CMK (cell line): ENCODE results near the gene SNED1.

Source experiments
- DNase-seq: peaks from one replicate; pipeline ENCODE4 v3.0.0-alpha.2; 2010; ENCODE audit warnings: low read depth

The SNED1 gene

DNA sequence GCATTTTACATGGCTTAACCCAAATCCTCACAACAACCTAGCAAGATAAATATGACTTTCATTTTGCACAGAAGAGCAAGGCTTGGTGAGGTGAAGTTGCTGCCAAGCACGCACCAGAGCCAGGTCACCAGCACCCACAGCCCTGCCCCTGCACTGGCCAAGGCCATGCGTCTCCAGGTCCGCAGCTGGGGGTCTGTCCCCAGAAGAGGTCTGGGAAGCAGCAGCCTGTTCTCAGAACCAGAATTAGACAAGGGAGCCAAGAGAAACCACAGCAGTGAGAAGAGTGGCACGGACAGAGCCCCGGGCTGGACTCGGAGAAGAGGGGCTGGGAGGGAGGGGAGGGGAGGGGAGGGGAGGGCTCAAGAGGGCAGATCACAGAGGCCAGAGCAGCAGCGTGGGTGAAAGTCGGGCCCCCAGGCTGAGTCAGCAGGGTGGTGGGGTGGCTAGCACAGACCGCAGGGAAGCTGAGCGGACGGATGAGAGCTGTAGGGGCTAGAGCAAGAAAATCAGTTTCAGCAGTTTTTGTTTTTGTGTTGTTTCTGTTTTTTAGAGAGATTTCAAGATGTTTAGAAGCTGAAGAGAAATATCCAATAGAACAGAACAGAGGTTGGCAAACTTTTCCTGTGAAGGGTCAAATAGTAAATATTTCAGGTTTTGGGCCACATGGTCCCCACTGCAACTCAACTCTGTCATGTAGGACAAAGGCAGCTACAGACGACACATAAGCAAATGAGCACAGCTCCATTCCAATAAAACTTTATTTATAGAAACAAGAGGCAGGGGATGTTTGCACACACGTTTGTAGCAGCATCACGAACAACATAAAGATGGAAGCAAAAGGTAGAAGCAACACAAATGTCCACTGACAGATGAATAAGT, 111.0 kb downstream of the SNED1 start:
- no peak for DNase-seq

DNA sequence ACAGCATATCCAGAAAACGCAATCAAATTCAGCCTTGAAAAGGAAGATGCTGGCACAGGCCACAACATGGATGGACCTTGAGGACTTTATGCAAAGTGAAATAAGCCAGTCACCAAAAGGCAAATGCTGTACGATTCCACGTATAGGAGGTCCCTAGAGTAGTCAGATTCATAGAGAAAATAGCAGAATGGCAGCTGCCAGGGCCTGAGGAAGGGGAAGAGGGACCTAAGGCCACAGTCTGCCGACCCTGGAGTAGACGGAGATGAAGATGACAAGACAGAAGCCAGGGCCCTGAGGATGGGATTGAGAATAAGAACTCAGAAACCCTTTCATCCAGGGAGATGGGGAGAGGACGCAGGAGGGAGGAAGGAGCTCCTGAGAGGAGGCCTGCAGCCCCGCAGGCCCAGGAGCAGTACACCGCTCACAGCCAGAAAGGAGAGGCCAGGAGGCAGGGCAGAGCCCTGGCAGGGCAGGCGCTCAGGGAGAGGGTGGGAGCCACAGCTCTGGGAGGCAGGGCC, 111.7 kb downstream of the SNED1 start:
- no peak for DNase-seq

DNA sequence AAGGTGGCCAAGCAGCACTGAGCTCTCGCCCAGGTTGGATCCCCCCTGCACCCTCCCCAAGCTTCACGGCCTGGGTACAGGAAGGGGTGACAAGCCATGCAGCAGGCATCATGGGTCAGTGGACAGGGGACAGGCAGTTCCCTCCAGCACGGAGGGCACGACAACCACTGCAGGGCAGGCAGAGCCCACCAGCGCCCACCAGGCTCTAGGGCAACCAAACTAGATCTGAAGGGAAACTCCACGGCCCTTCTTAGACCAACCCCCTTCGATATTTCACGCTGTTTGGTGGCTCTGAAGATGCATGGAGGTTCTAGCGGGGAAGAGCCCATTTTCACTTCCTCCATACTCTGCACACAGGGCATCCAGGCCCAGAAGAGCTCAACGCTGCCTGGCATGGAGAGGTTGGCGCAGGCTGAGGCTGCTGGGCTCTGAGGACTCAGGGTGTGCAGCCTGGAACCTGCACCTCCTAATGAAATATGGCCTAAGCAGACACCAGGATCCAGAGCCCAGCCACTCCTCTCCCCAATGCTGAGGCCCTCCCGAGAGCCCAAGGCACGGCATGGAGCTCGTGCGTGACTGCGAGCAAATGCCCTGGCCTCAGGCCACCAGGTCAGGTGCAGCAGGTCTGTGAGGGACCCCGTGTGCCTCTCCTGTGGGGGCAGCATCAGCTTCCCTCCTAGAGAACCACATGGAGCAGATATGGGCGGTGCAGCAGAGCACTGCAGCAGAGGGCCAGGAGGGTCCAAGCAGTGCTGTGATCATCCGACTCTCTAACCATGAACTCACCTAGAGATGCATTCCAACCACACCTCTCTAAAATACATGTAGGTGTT, 112.4 kb downstream of the SNED1 start:
- DNase-seq: no peak

DNA sequence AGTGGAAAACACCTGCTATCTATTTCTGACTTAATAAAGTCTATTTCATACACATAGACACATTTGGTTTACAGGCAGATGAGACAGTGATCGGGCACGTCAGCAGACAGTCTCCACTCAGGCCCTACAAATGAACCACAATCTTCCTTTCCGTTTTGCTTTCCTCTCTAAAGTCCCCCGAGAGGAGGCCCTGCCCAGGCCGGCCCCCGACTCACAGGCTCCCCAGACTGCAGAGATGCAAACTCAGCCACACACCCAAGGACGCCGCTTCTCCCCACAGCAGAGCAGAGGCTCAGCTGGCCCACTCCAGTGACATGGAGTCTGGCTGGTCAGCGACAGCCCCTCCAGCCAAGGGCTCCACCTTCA, 113.0 kb downstream of the SNED1 start:
- no peak for DNase-seq

DNA sequence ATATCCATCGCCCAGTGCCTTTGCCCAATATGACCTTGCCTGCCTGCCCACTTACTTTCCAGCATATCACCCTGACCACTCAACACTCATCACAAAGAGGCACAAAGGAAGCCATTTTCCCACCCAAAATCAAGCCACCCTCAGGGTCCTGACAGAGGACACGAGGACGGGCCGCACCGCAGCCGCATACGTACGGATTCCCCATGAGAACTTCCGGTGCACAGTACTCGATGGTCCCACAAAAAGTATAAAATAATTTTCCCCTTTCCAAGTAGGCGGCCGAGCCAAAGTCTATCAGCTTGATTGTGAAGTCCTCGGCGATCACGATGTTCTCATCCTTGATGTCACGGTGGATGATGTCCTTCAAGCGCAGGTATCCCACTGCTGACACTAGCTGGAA, 113.6 kb downstream of the SNED1 start:
- DNase-seq: no peak

DNA sequence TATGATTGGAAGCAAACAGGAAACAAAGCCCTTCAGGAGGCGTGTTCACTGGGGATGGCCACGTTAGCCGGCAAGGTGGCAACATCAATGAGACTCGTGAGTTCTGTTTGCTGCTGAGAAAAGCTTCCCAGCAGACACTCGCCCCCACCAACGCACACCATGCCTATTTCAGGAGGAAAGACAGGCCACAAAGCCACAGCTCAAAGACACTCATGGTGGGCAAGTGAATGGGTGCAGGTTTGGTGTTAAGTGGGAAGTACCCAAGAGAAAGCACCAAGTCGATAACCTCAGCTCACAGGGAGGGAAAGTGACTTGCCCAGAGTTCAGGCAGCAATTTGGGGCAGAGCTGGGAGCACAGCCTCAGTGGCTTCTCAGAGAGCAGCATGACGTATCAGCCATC, 114.2 kb downstream of the SNED1 start:
- no peak for DNase-seq

DNA sequence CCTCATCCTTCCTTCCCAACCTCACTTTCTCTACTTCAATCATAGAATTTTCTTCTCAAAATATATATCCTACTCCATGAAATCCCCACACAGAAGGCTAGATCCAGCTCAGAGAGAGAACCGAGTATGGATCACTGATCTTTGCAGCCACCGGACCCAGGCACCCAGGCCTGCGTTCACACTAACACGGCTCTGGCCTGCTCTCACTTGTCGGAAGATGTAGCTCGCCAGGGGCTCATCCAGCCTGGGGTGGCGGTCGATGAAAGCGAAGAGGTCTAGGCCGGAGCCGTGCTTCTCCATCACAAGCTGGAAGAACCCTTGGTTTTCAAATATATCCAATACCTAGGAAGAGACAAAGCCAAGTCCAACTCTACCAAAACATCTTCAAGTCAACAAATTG, 116.4 kb downstream of the SNED1 start:
- DNase-seq: no peak

DNA sequence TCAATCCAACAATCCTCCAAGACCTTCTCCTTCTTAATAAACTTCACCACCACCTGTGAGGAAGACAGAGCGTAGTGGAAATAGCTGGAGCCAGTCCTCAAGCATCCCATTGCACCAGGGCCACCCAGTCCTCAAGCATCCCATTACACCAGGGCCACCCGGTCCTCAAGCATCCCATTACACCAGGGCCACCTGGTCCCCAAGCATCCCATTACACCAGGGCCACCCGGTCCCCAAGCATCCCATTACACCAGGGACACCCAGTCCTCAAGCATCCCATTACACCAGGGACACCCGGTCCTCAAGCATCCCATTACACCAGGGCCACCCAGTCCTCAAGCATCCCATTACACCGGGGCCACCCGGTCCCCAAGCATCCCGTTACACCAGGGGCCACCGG, 116.9 kb downstream of the SNED1 start:
- DNase-seq: no peak

DNA sequence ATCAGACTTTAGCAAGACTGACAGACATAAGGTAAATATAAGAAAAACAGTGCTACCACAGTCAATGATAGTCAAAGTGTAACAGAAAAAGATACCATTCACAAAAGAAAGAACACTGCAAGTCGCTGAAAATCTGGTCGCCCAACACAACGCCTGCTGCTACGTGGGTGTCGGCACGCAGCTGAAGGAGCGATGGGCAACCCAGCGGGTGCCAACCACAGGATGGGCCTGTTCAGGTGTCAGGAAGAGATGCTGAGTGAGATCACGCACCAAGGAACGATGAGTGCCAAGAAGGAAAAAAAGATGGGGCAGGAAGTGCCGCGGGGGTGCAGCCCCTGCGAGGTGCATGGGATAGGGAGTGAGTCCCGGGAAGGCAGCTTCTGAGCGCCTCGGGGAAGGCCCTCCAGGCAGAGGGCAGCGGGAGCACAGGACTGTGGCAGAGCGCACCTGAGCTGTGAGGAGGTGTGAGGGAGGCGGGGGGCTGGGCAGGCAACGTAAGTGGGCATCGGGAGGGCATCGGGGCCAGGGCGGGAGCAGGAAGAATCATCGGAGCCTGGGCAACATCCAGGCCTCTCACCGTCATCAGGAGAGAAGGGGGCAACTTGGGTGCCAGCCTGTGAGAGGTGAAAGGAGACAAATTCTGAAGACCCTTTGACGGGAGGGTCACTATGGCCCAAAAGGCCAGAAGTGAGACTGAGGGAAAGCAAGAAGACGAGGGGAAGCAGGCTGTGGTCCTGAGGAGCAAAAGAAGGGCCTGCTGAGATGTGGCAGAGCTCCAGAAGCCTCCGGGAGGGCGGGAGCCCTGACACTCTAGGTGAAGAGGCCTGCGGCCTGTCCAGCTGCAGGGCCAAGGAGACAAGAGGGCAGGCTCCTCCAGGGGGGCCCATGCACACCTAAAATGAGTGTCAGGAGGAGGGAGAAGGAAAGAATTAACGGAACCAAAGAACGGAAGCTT, 118.5 kb downstream of the SNED1 start:
- no peak for DNase-seq

DNA sequence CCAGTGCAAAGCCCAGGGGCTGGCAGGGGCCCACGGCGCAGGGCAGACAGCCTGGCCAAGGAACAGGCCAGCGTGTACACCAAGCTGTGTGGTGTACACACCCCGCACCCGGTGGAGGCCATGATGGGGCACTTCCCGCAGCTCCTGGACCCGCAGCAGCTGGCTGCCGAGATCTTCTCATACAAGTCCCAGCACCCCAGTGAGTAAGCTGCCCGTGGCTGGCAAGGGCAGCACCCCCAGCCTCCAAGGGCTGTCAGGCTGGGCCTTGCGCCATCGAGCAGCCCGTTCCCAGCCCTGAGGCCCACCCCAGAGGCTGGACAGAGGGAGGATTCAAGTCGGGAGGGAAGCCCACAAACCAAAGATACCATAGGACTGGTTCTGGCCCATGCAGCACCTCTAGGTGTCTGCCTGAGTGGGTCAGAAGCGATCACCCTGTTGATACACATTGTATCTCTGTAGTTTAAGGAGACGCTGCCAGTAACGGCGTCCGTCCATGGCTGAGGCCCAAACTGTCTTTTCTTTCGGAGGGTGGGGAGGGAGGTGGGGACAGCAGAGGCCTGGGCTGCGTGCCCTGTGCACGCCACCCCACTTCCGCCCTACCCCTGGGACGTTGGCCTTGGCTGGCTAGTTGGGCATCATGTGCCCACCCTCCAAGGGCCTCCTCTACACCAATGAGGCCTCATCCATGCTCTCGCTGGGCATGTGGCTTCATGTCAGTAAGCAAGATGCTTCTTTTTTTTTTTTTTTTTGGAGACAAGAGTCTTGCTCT, 120.5 kb downstream of the SNED1 start:
- no peak for DNase-seq

DNA sequence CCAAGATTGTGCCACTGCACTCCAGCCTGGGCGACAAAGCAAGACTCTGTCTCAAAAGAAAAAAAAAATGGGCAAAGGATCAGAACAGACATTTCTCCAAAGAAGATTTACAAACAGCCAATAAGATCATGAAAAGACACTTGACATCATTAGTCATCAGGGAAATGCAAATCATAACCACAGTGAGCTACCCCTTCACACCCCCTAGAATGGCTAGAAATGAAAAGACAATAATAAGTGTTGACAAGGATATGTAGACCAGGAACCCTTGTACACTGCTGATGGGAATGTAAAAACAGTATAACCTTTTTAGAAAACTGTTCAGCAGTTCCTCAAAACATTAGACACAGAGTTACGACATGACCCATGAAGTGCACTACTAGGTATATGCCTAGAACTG, 122.0 kb downstream of the SNED1 start:
- no peak for DNase-seq

DNA sequence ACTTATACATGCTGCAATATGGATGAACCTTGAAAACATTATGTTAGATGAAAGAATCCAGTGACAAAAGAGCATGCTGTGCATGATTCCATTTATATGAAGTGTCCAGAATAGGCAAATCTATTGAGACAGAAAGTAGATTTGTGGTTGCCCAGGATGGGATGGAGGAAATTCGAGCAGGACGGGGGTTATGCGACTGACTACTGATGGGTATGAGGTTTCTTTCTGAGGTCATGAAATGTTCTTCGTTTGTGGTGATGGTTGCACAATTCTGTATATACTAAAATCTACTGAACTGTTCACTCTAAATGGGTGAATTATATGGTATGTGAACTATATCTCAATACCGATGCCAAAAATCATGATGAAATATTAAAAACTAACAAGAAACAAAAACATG, 122.6 kb downstream of the SNED1 start:
- DNase-seq: no peak

DNA sequence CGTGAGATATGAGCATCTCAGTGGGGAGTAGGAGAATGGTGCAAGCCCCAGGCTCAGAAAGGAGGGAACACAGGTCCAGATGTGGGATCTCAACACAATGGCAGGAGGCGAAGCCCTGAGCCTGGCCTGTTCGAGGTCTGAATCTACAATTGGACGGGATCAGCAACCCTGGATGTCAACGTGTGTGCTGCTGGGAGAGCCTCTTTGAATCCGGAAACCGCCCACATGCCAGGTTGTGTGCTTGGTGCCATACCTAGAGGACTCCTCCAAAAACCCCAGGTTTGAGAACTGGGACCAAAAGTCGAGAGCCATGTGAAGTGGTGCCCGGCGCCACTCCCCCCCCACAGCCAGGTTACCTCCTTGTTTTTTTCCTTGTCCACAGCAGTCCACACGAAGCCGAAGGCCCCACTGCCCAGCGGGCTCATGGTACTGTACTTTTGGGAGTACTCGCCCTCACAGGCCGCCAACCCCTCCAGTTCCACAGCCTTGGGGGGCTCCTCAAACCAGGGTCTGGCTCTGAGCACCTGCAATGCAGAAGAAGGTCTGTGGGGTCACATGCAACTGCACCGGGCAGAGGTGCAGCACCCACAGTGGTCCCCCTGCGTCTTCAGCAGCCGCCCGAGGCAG, 124.1 kb downstream of the SNED1 start:
- no peak for DNase-seq

DNA sequence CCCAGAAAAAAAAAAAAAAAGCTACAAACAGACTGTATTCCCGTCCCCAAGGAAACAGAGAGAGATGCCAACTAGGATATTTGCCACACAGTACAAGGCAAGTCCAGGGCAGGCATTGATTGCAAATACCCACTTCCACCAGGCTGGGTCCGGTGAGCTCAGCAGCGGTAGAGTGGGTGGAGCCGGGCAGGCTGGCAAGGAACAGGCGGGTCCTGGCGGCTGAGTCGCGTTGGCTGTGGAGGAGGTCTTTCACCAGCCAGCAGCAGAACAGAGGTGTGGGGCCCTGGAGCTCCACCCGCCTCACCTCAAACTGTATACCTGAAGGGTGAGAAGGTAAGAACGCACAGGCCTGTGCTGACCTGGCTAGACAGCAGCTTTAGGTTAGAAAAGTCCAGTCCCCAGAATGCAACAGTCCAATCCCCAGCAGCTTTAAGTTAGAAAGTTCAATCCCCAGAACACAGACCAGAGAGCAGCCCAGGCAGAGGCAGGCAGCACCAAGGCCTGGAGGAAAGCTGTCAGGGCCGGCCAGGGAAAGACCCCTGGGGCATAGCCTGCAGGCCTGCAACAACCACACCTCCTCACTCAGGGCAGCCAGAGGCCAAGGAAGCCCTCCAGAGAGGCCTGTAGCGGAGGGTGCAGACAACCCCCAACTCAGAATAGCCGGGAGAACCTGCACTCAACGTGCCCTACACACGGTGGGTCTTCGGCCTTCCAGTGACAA, 125.6 kb downstream of the SNED1 start:
- DNase-seq: no peak

DNA sequence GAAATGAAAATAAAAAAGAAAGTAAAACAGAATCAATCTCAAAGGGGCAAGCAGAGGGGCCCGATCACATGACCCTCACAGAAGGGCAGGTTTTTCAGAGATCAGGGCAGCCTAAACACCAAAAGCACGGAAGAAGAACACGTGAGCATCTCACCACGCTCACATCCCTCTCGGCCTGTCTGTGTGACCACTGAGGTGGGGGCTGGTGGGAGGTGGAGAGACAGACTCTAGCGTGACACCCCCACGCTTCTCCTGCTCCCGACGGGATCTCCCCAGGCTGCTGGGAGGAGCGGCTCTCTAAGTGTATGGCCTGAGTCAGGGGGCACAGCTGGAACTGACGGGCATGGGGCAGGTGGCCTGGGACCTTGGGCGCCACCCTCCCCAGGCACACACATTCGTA, 127.2 kb downstream of the SNED1 start:
- DNase-seq: no peak

DNA sequence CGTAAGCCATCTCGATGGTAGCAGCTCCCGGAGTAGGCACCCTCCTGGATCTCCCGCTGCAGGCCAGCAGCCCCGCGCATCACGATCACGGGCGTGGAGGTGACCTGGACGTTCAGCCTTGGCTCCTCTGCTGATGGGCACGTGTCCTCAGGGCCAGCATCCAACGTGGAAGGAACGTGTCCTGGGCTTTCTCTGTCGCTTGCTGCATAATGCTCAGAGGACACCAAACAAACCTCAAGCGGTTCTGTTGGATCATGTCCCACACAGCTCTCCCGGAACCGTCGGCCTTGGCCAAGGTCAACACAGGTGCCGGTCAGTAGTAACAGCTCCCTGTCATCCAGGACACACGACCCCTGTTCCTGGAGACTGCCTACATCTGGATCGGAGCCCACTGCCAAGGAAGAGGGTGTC, 127.8 kb downstream of the SNED1 start:
- no peak for DNase-seq

DNA sequence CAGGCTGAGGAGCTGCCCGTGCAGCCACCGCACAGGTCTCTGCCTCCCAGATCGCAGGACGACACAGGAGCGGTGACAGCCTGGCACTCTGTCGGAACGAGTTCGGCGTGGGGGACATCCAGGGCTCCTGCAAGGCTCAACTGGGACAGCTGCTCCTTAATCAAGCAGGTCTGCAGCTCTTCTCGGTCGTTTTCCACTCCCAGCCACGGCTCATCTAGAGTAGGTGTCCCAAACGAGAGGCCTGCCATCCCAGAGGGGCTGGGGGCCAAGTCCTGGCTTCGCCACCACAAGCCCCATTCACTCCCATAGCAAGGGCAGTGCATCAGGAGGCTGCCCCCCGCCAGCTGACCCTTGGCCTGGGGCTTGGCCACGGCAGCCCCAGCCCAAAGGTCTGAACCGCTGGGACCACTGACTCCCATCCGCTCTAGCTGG, 128.4 kb downstream of the SNED1 start:
- no peak for DNase-seq

DNA sequence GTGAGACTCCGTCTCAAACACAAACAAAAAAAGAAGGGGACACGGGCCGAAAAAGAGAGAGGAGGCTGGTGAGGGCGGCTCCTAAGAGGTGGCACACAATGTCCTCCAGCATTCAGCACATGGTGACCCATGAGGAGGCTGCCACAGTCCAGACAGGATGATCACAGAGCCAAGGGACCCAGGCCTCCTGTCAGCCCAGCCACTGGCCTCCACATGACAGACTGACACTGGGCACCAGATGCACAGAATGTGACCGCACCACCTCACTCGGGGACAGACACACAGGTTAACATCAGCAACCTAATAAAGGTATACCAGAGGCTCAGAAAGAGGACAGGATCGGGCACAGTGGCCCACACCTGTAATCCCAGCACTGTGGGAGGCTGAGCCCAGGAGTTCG, 129.8 kb downstream of the SNED1 start:
- DNase-seq: no peak

DNA sequence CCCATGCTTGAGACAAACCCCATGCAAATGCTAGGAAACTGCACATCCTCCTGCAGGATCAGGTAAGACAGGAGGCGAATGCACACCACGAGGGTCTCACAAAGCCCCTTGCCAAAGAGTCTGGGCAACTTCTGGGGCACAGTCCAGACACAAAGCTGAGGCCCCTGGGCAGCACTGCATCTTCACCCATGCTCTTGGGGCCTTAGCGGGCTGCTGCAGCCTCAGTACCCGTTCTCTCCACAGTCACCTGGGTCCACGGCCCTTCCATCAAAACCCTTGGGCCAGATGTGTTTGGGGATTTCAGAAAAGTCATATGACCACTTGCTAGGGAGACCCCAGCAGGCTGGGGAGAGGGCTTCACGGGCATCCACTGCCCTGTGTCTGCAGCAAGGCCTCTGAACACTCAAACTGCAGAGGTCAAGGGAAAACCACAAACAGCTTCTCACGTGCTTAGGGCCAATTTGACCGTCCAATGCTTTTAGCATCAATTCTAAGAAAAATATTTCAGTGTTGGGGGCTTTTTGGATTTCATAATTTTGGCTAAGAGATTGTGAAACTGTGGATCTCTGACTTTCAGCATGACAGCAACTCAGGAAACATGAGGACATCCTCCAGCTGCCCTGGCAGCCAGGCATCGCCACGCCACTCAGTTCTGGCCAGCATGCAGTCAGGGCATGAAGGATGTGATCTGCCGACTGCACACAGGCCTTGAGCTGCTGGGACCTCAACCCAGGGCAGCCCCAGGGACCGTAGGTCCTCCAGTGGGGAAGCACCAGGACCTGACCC, 130.9 kb downstream of the SNED1 start:
- no peak for DNase-seq
